Gastroesophageal sphincter (tissue), 3 donors: ENCODE data around the gene NACA.

Experiments
- POLR2A ChIP-seq, 2 donors: fragments of 450-650 bp; IDR thresholded peaks; one replicate each; pipeline ENCODE4 v1.6.1; 2017; ENCODE audit warnings: antibody characterized with exemption in 2 of 2, mild to moderate bottlenecking in 2 of 2, moderate library complexity in 1 of 2
- TF ChIP-seq, protein P1 (sequence below), 4 experiments: fragments of 200-600 bp in 2 of 4; fragments of 450-650 bp in 2 of 4; sonication (generic) in 1 of 4; IDR thresholded peaks; one replicate each; pipeline ENCODE4 v1.5.1; 2017 to 2019; ENCODE audit warnings: antibody characterized with exemption in 4 of 4, mild to moderate bottlenecking in 2 of 4, moderate library complexity in 2 of 4

DNA sequence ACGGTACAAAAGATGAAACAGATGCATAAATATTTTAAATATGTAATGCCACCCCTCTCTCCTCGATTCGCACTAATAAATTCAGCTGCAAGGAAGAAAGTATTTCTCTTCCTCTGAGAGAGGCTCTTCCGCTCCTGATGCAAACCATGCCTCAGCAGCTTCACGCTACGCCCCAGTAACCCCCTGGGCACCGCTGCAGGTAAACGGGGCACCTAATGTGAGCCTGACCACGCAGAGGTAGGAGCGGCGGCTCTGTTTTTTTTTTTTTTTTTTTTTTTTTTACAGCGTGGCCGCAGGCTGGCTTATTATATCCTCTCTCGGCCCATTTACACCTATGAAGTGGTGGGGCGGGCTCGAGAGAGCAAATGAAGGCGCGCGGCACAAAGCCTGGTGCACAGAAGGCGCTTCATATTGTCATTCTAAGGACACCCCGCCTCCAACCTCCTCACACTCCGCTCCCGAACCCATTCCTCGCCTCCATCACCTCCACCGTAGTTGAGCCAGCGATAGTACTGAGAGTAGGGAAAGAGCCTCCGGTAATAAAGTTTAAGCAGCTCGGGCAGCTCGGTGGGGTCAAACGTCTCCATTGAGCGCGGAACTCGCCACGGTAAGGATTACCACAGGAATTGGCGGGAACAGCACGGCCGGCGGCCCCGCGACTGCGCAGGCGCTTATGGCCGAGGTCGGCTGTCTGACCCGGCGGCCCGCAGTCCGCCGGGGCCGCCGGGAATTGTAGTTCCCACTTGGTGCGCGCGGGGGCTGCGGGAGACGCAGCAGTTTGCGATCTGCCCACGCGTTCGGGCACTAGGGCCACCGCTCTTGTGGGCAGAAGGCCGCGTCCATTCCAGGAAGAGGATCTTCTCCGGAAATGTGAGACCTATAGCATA lies 26.9 kb upstream of the NACA start, which contains the start of gene PRIM1:
- TF ChIP-seq, protein P1, sequence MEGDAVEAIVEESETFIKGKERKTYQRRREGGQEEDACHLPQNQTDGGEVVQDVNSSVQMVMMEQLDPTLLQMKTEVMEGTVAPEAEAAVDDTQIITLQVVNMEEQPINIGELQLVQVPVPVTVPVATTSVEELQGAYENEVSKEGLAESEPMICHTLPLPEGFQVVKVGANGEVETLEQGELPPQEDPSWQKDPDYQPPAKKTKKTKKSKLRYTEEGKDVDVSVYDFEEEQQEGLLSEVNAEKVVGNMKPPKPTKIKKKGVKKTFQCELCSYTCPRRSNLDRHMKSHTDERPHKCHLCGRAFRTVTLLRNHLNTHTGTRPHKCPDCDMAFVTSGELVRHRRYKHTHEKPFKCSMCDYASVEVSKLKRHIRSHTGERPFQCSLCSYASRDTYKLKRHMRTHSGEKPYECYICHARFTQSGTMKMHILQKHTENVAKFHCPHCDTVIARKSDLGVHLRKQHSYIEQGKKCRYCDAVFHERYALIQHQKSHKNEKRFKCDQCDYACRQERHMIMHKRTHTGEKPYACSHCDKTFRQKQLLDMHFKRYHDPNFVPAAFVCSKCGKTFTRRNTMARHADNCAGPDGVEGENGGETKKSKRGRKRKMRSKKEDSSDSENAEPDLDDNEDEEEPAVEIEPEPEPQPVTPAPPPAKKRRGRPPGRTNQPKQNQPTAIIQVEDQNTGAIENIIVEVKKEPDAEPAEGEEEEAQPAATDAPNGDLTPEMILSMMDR (IDR thresholded peaks at IDR 0.05): peak in 3 of 4 experiments; percentile 40 to 61 (median 53)
- peak in 1 of 2 donors; percentile 8 for TF ChIP-seq POLR2A (IDR thresholded peaks at IDR 0.05)
